Immature natural killer cell (primary cell): ENCODE data around the gene DNAI1. TPM values are rescaled to one million over a fixed set of nuclear protein-coding genes. Genes with fewer than 3 reads are reported as not detected.

Source experiments
- DNase-seq, 3 donors: peaks; one replicate each; pipeline ENCODE4 v3.0.0; 2022; ENCODE audit warnings: mixed read lengths in 1 of 3
- H3K27ac Mint-ChIP-seq, 6 donors: one replicate each; pipeline ENCODE4 v1.8.0; 2020; ENCODE audit warnings: mixed read lengths in 6 of 6, mild to moderate bottlenecking in 5 of 6, inconsistent platforms in 4 of 6, moderate library complexity in 3 of 6
- H3K27me3 Mint-ChIP-seq, 3 donors: one replicate each; pipeline ENCODE4 v1.8.0; 2020 to 2021; ENCODE audit warnings: low read depth in 3 of 3, mild to moderate bottlenecking in 3 of 3, mixed read lengths in 3 of 3, moderate library complexity in 3 of 3, inconsistent platforms in 1 of 3
- H3K36me3 Mint-ChIP-seq, 3 donors: one replicate each; pipeline ENCODE4 v1.8.0; 2020; ENCODE audit warnings: mixed read lengths in 3 of 3, inconsistent platforms in 2 of 3, mild to moderate bottlenecking in 2 of 3
- H3K4me1 Mint-ChIP-seq, 2 donors: one replicate each; pipeline ENCODE4 v1.8.0; 2020; ENCODE audit warnings: inconsistent platforms in 2 of 2, mild to moderate bottlenecking in 2 of 2, mixed read lengths in 2 of 2, moderate library complexity in 1 of 2
- H3K4me3 Mint-ChIP-seq, 5 donors: one replicate each; pipeline ENCODE4 v1.8.0; 2020; ENCODE audit warnings: mild to moderate bottlenecking in 5 of 5, mixed read lengths in 5 of 5, inconsistent platforms in 3 of 5, moderate library complexity in 3 of 5
- H3K9me3 Mint-ChIP-seq, 6 donors: one replicate each; pipeline ENCODE4 v1.8.0; 2020; ENCODE audit warnings: mild to moderate bottlenecking in 6 of 6, mixed read lengths in 6 of 6, inconsistent platforms in 4 of 6, moderate library complexity in 3 of 6
- polyA plus RNA-seq, 3 donors: library from polyadenylated mRNA; unstranded; fragments of 300-500 nt; fragmentation: Illumina TruSeq; gene quantifications; one replicate each; pipeline ENCODE4 v1.2.3, GENCODE V29; 2021

Gene DNAI1
- polyA plus RNA-seq, 3 donors from 2014 or later: not detected

GRCh38 chr9:34515959-34516358, 57.4 kb downstream of the DNAI1 start:
- Mint-ChIP-seq H3K9me3 (no peaks in the 10 kb centered on the region), H3K27me3 (peaks cover 1 to 6% (median 3%) of the 10 kb centered on the region in 3 donors), H3K4me1 (no peaks in the 10 kb centered on the region), H3K36me3 (no peaks in the 10 kb centered on the region), H3K4me3 (no peak overlapping the region), H3K27ac (no peak overlapping the region)
- DNase-seq: no peak

- Mint-ChIP-seq H3K4me1 (peaks cover under 1% of the 10 kb centered on the region in 2 donors), H3K27ac (no peak overlapping the region), H3K27me3 (peaks cover 3 to 7% (median 3%) of the 10 kb centered on the region in 3 donors), H3K9me3 (no peaks in the 10 kb centered on the region), H3K4me3 (no peak overlapping the region), H3K36me3 (no peaks in the 10 kb centered on the region)
- DNase-seq: no peak
Observed at GRCh38 chr9:34517185-34517584, 58.6 kb downstream of the DNAI1 start.

DNA sequence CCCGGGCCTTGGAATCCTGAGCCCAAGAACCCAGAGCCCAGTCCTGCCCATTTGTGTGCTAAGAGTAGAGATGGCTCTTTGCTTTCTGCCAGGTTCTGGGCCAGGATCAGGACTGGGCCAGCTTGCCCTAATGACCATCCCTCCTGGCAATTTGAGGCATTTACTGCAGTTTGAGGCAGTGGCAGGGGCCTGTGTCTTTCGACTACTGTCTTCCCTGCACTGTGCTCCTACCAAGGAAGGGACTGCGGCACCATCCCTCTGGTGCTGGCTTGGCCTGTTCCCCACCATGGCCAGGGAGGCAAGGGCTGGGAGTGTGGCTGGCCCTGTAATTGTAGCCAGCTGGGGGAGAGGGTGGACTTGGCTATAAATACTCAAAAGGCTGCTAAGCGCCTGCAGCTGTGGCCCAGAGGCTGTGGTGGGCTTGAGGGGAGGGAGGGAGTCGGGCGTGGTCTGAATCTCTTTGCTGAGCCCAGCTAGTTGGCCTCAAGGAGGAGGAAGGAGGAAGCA, 59.6 kb downstream of the DNAI1 start:
- H3K36me3 Mint-ChIP-seq: no peaks in the 10 kb centered on the region
- H3K9me3 Mint-ChIP-seq: no peaks in the 10 kb centered on the region
- no peak overlapping the region for H3K4me3 Mint-ChIP-seq
- no peak for DNase-seq
- H3K4me1 Mint-ChIP-seq: peaks cover 4 to 7% of the 10 kb centered on the region in 2 donors
- no peak overlapping the region for H3K27ac Mint-ChIP-seq
- peaks cover 5 to 7% (median 6%) of the 10 kb centered on the region in 3 donors for H3K27me3 Mint-ChIP-seq

DNA sequence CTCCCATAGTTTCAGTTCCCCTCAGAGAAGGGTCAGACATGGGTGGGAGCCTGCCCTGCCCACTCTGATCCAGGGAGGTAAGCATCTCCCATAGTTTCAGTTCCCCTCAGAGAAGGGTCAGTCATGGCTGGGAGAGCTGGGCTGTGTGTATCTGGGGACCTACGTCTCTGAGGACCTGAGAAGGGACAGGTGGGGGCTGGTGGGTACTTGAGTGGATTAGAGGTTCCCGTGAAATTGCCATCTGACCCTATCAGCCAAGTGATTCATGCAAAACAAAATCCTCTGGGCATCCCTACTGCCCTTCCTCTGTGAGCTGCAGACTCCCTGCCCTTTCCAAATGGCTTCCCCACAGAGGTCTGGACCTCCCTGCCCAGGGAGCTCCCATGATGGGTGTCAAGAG, 60.3 kb downstream of the DNAI1 start:
- H3K36me3 Mint-ChIP-seq: no peaks in the 10 kb centered on the region
- no peak for DNase-seq
- no peak overlapping the region for H3K4me3 Mint-ChIP-seq
- no peak overlapping the region for H3K27ac Mint-ChIP-seq
- H3K27me3 Mint-ChIP-seq: peaks cover 3 to 7% (median 6%) of the 10 kb centered on the region in 3 donors
- H3K4me1 Mint-ChIP-seq: peaks cover 8 to 13% of the 10 kb centered on the region in 2 donors
- H3K9me3 Mint-ChIP-seq: no peaks in the 10 kb centered on the region

GRCh38 chr9:34519321-34520020, 60.9 kb downstream of the DNAI1 start:
- H3K27ac Mint-ChIP-seq: no peak overlapping the region
- no peak for DNase-seq
- H3K36me3 Mint-ChIP-seq: no peaks in the 10 kb centered on the region
- H3K4me3 Mint-ChIP-seq: no peak overlapping the region
- H3K27me3 Mint-ChIP-seq: peaks cover 3 to 9% (median 6%) of the 10 kb centered on the region in 3 donors
- no peaks in the 10 kb centered on the region for H3K9me3 Mint-ChIP-seq
- H3K4me1 Mint-ChIP-seq: peaks cover 9 to 14% of the 10 kb centered on the region in 2 donors

DNA sequence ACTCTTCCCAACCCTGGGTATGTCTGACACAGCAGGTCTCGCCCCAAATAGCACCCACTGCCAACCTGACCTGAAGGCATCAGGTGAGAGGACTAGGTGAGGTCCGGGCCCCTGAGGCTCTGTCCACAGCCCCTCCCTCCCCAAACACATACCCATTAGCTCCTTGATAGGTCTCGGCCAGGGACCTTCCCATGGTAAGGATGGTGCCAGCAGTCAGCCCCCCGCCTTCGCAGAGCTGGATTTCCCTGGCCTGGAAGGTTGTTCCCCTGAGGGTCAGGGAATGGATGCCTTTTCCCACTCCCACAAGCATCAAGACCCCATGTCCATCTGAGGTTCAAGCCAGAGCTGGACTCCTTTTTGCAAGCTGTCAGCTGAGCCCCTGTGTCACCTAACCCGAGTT, 61.5 kb downstream of the DNAI1 start:
- Mint-ChIP-seq H3K4me1 (peaks cover 9 to 14% of the 10 kb centered on the region in 2 donors), H3K9me3 (no peaks in the 10 kb centered on the region), H3K36me3 (no peaks in the 10 kb centered on the region), H3K4me3 (no peak overlapping the region), H3K27ac (no peak overlapping the region), H3K27me3 (peaks cover 3 to 9% (median 9%) of the 10 kb centered on the region in 3 donors)
- DNase-seq: no peak

GRCh38 chr9:34520505-34521385, 62.1 kb downstream of the DNAI1 start:
- Mint-ChIP-seq H3K27ac (no peak overlapping the region), H3K27me3 (peaks cover 7 to 13% (median 9%) of the 10 kb centered on the region in 3 donors), H3K4me1 (peaks cover 9 to 14% of the 10 kb centered on the region in 2 donors), H3K9me3 (no peaks in the 10 kb centered on the region), H3K36me3 (no peaks in the 10 kb centered on the region), H3K4me3 (peak overlapping the region in 2 of 5 donors; percentile 18 to 70)
- DNase-seq: no peak

- Mint-ChIP-seq H3K27me3 (peaks cover 6 to 13% (median 8%) of the 10 kb centered on the region in 3 donors), H3K36me3 (no peaks in the 10 kb centered on the region), H3K4me1 (peaks cover 9 to 14% of the 10 kb centered on the region in 2 donors), H3K27ac (no peak overlapping the region), H3K4me3 (peak overlapping the region in 3 of 5 donors; percentile 39 to 70 (median 46)), H3K9me3 (no peaks in the 10 kb centered on the region)
- DNase-seq: no peak
Observed at GRCh38 chr9:34521406-34522045, 62.9 kb downstream of the DNAI1 start.

GRCh38 chr9:34522091-34522887, 63.7 kb downstream of the DNAI1 start:
- peak; percentile 6 to 12 (median 11) for DNase-seq
- Mint-ChIP-seq H3K27me3 (peaks cover 6 to 15% (median 8%) of the 10 kb centered on the region in 3 donors), H3K9me3 (no peaks in the 10 kb centered on the region), H3K4me3 (peak overlapping the region; percentile 74 to 83 (median 81)), H3K4me1 (peaks cover 9 to 14% of the 10 kb centered on the region in 2 donors), H3K27ac (peak overlapping the region; percentile 12 to 74 (median 26)), H3K36me3 (no peaks in the 10 kb centered on the region)

DNA sequence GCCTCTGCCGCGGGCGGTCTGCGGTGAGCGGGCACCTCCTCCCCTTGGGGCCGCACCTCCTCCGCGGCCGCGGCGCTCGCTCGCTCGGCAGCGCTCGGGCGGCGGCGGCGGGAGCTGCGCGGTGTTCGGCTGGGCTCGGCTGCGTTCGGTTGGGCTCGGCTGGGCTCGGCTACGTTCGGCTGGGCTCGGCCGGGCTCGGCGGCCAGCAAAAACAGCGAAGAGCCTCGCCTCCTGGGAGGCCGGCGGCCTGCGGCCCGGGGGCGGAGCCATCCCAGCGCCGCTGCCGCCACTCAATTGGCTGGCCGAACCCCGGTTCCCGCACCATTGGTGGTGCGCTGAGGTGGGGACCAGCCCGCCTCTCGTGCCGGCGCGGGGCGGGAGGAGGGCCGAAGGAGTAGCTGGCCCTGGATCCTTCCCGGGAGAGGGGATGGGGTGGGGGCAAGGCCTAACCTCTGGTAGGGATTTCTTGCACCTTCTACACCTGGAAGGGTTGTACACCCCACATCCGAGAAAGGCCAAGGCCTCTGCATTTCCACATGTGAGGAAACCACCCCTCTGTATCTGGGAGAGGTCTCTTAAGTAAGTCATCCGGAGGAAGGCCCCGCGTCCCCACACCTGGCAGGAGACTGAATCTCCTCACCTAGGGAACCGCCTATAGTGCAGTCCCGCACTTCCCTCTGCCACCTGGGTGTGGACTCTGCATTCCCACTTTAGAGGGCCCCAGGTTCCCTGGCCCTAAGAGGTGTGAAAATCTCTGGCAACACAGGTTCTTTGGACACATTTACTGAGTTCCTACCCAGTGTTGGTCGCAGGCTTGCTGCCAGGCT, 64.6 kb downstream of the DNAI1 start, which contains the start of gene ENHO:
Gene ENHO, minus strand, starts transcription at position 20 of the 827 bp plus-strand sequence. CDS start 1,295 bp downstream, outside the sequence.
- H3K9me3 Mint-ChIP-seq: no peaks in the 10 kb centered on the region
- no peaks in the 10 kb centered on the region for H3K36me3 Mint-ChIP-seq
- peaks cover 9 to 14% of the 10 kb centered on the region in 2 donors for H3K4me1 Mint-ChIP-seq
- peak within 1 kb of the TSS; percentile 74 to 83 (median 81) for H3K4me3 Mint-ChIP-seq
- peaks cover 6 to 15% (median 8%) of the 10 kb centered on the region in 3 donors for H3K27me3 Mint-ChIP-seq
- H3K27ac Mint-ChIP-seq: peak within 1 kb of the TSS; percentile 12 to 74 (median 26)
- DNase-seq: peak; percentile 92 to 94 (median 93)

- no peak overlapping the region for H3K27ac Mint-ChIP-seq
- no peaks in the 10 kb centered on the region for H3K36me3 Mint-ChIP-seq
- no peak for DNase-seq
- H3K4me1 Mint-ChIP-seq: peaks cover 9 to 14% of the 10 kb centered on the region in 2 donors
- no peaks in the 10 kb centered on the region for H3K9me3 Mint-ChIP-seq
- H3K27me3 Mint-ChIP-seq: peaks cover 6 to 15% (median 8%) of the 10 kb centered on the region in 3 donors
- peak overlapping the region in 2 of 5 donors; percentile 65 to 73 for H3K4me3 Mint-ChIP-seq
Observed at GRCh38 chr9:34524349-34524748, 65.7 kb downstream of the DNAI1 start.

DNA sequence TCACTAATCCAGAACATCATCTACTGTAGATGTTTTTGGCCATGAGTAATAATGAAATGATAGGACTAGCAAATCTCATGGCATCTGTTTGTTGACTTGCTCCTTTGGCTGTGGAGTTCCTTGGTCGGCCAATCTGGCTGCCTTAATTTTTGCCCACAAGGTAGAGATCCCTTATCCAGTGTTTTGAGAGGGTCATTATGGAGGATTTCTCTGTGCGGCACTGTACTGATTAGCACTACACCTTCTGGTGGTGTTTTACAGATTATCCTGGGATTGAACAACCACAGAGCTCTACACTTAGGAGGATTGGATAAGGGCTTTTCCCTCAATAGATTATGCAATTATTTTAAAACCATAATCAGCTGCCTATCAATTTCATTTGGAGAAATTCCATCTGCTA, 67.4 kb downstream of the DNAI1 start:
- no peak overlapping the region for H3K27ac Mint-ChIP-seq
- no peaks in the 10 kb centered on the region for H3K36me3 Mint-ChIP-seq
- no peak for DNase-seq
- H3K4me1 Mint-ChIP-seq: peaks cover 9 to 14% of the 10 kb centered on the region in 2 donors
- H3K4me3 Mint-ChIP-seq: no peak overlapping the region
- H3K27me3 Mint-ChIP-seq: peaks cover 6 to 15% (median 8%) of the 10 kb centered on the region in 3 donors
- H3K9me3 Mint-ChIP-seq: no peaks in the 10 kb centered on the region
